DND-41 (cell line): ENCODE data around the gene ICAM5.

ENCODE experiments used
- ATAC-seq: fragments of 200-7000 bp; cut with Tn5 transposase; 3 replicates; pipeline ENCODE4 v1.9.1; 2021; ENCODE audit warnings: low read depth; ENCODE audit not compliant: insufficient read depth
- DNase-seq: peaks from one replicate; pipeline ENCODE4 v3.0.0-alpha.2; 2020
- H2AFZ ChIP-seq: 2 replicates; pipeline ENCODE4 v1.6.0; 2012; ENCODE audit warnings: low read depth, low read length
- H3K27ac ChIP-seq: 2 replicates; pipeline ENCODE4 v1.5.1; 2012; ENCODE audit warnings: low read length, inconsistent platforms
- H3K27me3 ChIP-seq: fragments of 200-600 bp; sonication (generic); 2 replicates; pipeline ENCODE4 v1.6.0; 2012; ENCODE audit warnings: low read length, mild to moderate bottlenecking, inconsistent platforms; ENCODE audit not compliant: insufficient read depth, poor library complexity
- H3K36me3 ChIP-seq: 2 replicates; pipeline ENCODE4 v1.5.1; 2012; ENCODE audit warnings: low read length, inconsistent platforms; ENCODE audit not compliant: insufficient read depth
- H3K4me1 ChIP-seq: 2 replicates; pipeline ENCODE4 v1.5.1; 2012; ENCODE audit warnings: mild to moderate bottlenecking, low read length; ENCODE audit not compliant: insufficient read depth
- H3K4me2 ChIP-seq: 2 replicates; pipeline ENCODE4 v1.6.0; 2012; ENCODE audit warnings: mild to moderate bottlenecking, moderate library complexity, low read length, inconsistent platforms; ENCODE audit not compliant: insufficient read depth
- H3K4me3 ChIP-seq, 2 experiments: fragments of 200-600 bp in 1 of 2; shearing (Covaris generic) in 1 of 2; 2 replicates each; pipeline ENCODE4 v1.5.1; 2012 to 2016; ENCODE audit warnings: inconsistent platforms in 2 of 2, low read length in 2 of 2, mild to moderate bottlenecking in 2 of 2, low read depth in 1 of 2, moderate library complexity in 1 of 2
- H3K79me2 ChIP-seq: 2 replicates; pipeline ENCODE4 v1.6.0; 2012; ENCODE audit warnings: low read length, inconsistent platforms; ENCODE audit not compliant: insufficient read depth
- H3K9ac ChIP-seq: 2 replicates; pipeline ENCODE4 v1.6.0; 2012; ENCODE audit warnings: low read depth, mild to moderate bottlenecking, inconsistent platforms, low read length, moderate library complexity
- H3K9me3 ChIP-seq: 2 replicates; pipeline ENCODE4 v1.5.1; 2012; ENCODE audit warnings: low read length, moderate library complexity, mild to moderate bottlenecking, inconsistent platforms; ENCODE audit not compliant: insufficient read depth, severe bottlenecking
- H4K20me1 ChIP-seq: 2 replicates; pipeline ENCODE4 v1.6.0; 2012; ENCODE audit warnings: low read length; ENCODE audit not compliant: insufficient read depth
- EZH2 ChIP-seq: IDR thresholded peaks from 3 replicates; pipeline ENCODE4 v1.6.1; 2012; ENCODE audit warnings: borderline replicate concordance, low read depth, mild to moderate bottlenecking, moderate library complexity, low read length, inconsistent platforms; ENCODE audit not compliant: severe bottlenecking
- TF ChIP-seq, protein P1 (sequence below): IDR thresholded peaks from 2 replicates; pipeline ENCODE4 v1.5.1; 2012; ENCODE audit warnings: borderline replicate concordance, low read length, moderate library complexity, mild to moderate bottlenecking; ENCODE audit not compliant: poor library complexity, severe bottlenecking; ENCODE audit errors: extremely low read depth

Gene ICAM5

DNA sequence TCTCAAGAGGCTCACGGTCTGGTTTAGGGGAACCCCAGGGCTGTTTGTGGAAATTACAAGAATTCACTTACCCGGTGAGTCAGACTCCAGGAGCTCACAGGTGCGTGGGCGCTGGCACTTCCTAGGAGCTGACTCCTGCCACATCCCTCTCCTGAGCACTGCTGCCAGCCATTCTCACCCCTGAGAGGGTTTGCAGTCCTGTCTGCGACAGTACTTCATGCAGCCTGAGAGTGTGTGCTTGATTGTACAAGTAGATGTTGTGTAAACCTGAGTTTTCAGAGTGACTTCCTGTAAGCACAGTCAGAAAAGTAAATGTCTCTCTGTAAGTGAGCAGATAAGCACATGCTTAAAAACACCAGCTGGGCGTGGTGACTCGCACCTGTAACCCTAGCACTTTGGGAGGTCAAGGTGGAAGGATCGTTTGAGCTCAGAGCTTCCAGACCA, 29.6 kb upstream of the ICAM5 start:
- Histone ChIP-seq H3K79me2 (no peaks in the 10 kb centered on the region), H3K4me1 (no peaks in the 10 kb centered on the region), H4K20me1 (peaks cover 8% of the 10 kb centered on the region; the same call in 1 of the 2 replicates), H3K9ac (no peak overlapping the region), H3K27ac (no peak overlapping the region), H3K9me3 (no peaks in the 10 kb centered on the region), H2AFZ (no peak overlapping the region), H3K27me3 (no peaks in the 10 kb centered on the region), H3K36me3 (peaks cover 35% of the 10 kb centered on the region), H3K4me2 (no peak overlapping the region), H3K4me3 (no peak overlapping the region)
- no peak for TF ChIP-seq EZH2
- TF ChIP-seq, protein P1, sequence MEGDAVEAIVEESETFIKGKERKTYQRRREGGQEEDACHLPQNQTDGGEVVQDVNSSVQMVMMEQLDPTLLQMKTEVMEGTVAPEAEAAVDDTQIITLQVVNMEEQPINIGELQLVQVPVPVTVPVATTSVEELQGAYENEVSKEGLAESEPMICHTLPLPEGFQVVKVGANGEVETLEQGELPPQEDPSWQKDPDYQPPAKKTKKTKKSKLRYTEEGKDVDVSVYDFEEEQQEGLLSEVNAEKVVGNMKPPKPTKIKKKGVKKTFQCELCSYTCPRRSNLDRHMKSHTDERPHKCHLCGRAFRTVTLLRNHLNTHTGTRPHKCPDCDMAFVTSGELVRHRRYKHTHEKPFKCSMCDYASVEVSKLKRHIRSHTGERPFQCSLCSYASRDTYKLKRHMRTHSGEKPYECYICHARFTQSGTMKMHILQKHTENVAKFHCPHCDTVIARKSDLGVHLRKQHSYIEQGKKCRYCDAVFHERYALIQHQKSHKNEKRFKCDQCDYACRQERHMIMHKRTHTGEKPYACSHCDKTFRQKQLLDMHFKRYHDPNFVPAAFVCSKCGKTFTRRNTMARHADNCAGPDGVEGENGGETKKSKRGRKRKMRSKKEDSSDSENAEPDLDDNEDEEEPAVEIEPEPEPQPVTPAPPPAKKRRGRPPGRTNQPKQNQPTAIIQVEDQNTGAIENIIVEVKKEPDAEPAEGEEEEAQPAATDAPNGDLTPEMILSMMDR = no peak
- no peak for ATAC-seq
- no peak for DNase-seq

DNA sequence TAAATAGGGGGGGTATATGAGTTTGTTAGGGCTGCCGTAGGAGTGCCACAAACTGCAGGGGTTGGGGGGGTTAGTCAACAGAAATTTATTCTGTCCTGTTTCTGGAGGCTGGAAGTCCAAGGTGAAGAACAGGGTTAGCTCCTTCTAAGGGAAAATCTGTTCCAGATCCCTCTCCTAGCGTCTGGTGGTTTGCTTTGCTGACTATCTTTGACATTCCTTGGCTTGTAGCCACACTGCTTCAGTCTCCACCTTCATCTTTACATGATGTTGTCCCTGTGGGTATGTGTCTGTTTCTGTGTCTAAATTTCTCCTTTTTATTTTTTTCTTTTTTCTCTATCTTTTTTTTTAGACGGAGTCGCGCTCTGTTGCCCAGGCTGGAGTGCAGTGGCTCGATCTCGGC, 27.0 kb upstream of the ICAM5 start:
- H3K79me2 ChIP-seq = no peaks in the 10 kb centered on the region
- H3K4me1 ChIP-seq = no peaks in the 10 kb centered on the region
- ATAC-seq (no peak), DNase-seq (no peak)
- no peak overlapping the region for H3K27ac ChIP-seq
- H3K4me3 ChIP-seq = no peak overlapping the region
- no peak overlapping the region for H3K4me2 ChIP-seq
- no peak overlapping the region for H3K9ac ChIP-seq
- no peak overlapping the region for H2AFZ ChIP-seq
- no peaks in the 10 kb centered on the region for H3K27me3 ChIP-seq
- peaks cover 8% of the 10 kb centered on the region; the same call in 1 of the 2 replicates for H4K20me1 ChIP-seq
- H3K9me3 ChIP-seq = no peaks in the 10 kb centered on the region
- TF ChIP-seq, protein P1 = no peak
- no peak for TF ChIP-seq EZH2
- H3K36me3 ChIP-seq = peaks cover 14% of the 10 kb centered on the region

DNA sequence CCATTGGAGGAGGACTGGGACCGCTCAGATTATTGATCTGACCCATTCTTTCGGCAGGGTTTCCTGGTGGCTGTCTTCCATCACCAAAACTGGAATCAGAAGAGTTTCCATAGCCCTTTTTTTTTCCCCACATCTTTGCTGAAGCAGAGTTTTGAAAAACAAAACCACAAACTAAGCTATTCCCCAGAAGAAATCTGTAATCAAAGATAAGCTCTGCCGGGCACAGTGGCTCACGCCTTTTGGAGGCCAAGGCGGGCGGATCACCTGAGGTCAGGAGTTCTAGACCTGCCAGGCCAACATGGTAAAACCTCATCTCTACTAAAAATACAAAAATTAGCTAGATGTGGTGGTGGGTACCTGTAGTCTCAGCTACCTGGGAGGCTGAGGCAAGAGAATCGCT, 23.0 kb upstream of the ICAM5 start:
- DNase-seq (no peak), ATAC-seq (no peak)
- H3K36me3 ChIP-seq = no peaks in the 10 kb centered on the region
- no peak overlapping the region for H2AFZ ChIP-seq
- no peaks in the 10 kb centered on the region for H3K9me3 ChIP-seq
- H3K9ac ChIP-seq = no peak overlapping the region
- no peak overlapping the region for H3K4me2 ChIP-seq
- no peaks in the 10 kb centered on the region for H4K20me1 ChIP-seq
- H3K27me3 ChIP-seq = peaks cover 5% of the 10 kb centered on the region
- H3K4me1 ChIP-seq = peaks cover 23% of the 10 kb centered on the region
- H3K79me2 ChIP-seq = no peaks in the 10 kb centered on the region
- TF ChIP-seq EZH2 = no peak
- TF ChIP-seq, protein P1 = no peak
- H3K27ac ChIP-seq = no peak overlapping the region
- no peak overlapping the region for H3K4me3 ChIP-seq

DNA sequence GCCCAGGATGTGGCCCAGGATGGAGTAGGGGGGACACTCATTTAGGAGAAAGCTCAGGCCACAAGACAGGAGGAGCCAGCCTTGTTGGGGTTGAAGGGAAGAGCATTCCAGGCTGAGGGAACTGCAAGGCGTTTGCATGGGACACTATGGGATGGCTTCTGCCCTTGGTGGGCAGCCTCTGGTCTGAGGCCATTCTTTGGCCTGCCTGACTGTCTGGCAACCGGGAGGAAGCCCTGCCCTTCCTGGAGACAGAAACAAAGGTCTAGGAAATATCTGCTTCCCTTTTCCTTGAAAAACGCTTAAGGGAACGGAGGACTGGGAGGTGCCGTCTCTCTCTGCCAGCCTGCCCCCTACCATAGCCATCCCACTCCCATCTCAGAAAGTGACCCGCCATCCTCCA, 21.7 kb upstream of the ICAM5 start:
- no peak for ATAC-seq
- TF ChIP-seq EZH2 = no peak
- TF ChIP-seq, protein P1 = no peak
- no peak overlapping the region for H3K9ac ChIP-seq

More for the DNA sequence above, 21.7 kb upstream of the ICAM5 start:
- H3K9me3 ChIP-seq = no peaks in the 10 kb centered on the region
- no peaks in the 10 kb centered on the region for H3K36me3 ChIP-seq
- no peaks in the 10 kb centered on the region for H3K79me2 ChIP-seq
- H3K4me1 ChIP-seq = peaks cover 32% of the 10 kb centered on the region
- H4K20me1 ChIP-seq = no peaks in the 10 kb centered on the region
- H3K4me2 ChIP-seq = no peak overlapping the region
- no peak overlapping the region for H2AFZ ChIP-seq
- DNase-seq = no peak
- no peak overlapping the region for H3K4me3 ChIP-seq
- H3K27ac ChIP-seq = no peak overlapping the region
- H3K27me3 ChIP-seq = peaks cover 5% of the 10 kb centered on the region
